BE2C (cell line): Measurements from ENCODE around the gene MATR3.
A peak's percentile ranks its signal among the peaks of the same experiment; 100 is the strongest.

Source experiments
- DNase-seq: peaks from one replicate; pipeline ENCODE4 v3.0.0-alpha.2; 2020
- H3K27me3 ChIP-seq: fragments of 250-450 bp; sonication (Bioruptor Pico); 2 replicates; pipeline ENCODE4 v1.5.1; 2020; ENCODE audit warnings: mild to moderate bottlenecking
- H3K36me3 ChIP-seq: fragments of 250-450 bp; sonication (Bioruptor Pico); 2 replicates; pipeline ENCODE4 v1.5.1; 2020; ENCODE audit warnings: mild to moderate bottlenecking
- H3K4me1 ChIP-seq: fragments of 250-450 bp; sonication (Bioruptor Pico); 2 replicates; pipeline ENCODE4 v1.5.1; 2020
- H3K4me3 ChIP-seq: 2 replicates; pipeline ENCODE4 v1.5.1; 2011; ENCODE audit warnings: low read depth, low read length
- H3K9me3 ChIP-seq: fragments of 250-450 bp; sonication (Bioruptor Pico); 2 replicates; pipeline ENCODE4 v1.5.1; 2020
- CTCF ChIP-seq: IDR thresholded peaks from 2 replicates; pipeline ENCODE4 v1.5.1; 2012; ENCODE audit warnings: mild to moderate bottlenecking, low read depth, low read length

MATR3 gene

GRCh38 chr5:139284295-139284694, 9.2 kb upstream of the MATR3 start:
- no peak for TF ChIP-seq CTCF
- H3K9me3 ChIP-seq, result no peaks in the 10 kb centered on the region
- H3K36me3 ChIP-seq, result peaks cover 69% of the 10 kb centered on the region
- DNase-seq, result no peak
- H3K4me3 ChIP-seq, result no peak overlapping the region
- H3K27me3 ChIP-seq, result no peaks in the 10 kb centered on the region
- H3K4me1 ChIP-seq, result 0 out of 2 replicates have a peak, but pooled peaks cover 5% of the 10 kb centered on the region

- 0 out of 2 replicates have a peak, but pooled peaks cover 5% of the 10 kb centered on the region for H3K4me1 ChIP-seq
- H3K9me3 ChIP-seq, result no peaks in the 10 kb centered on the region
- DNase-seq, result no peak
- TF ChIP-seq CTCF, result no peak
- H3K36me3 ChIP-seq, result peaks cover 55% of the 10 kb centered on the region
- no peaks in the 10 kb centered on the region for H3K27me3 ChIP-seq
- no peak overlapping the region for H3K4me3 ChIP-seq
Observed at GRCh38 chr5:139285651-139286392, 7.7 kb upstream of the MATR3 start.

- Histone ChIP-seq H3K27me3 (no peaks in the 10 kb centered on the region), H3K36me3 (peaks cover 38% of the 10 kb centered on the region), H3K9me3 (no peaks in the 10 kb centered on the region), H3K4me1 (0 out of 2 replicates have a peak, but pooled peaks cover 3% of the 10 kb centered on the region), H3K4me3 (no peak overlapping the region)
- no peak for DNase-seq
- peak; percentile 37 for TF ChIP-seq CTCF
Observed at GRCh38 chr5:139287890-139288635, 5.5 kb upstream of the MATR3 start.

GRCh38 chr5:139291051-139291450, 2.5 kb upstream of the MATR3 start:
- no peak for DNase-seq
- peaks cover 20% of the 10 kb centered on the region for H3K36me3 ChIP-seq
- TF ChIP-seq CTCF, result no peak
- H3K4me3 ChIP-seq, result no peak overlapping the region
- no peaks in the 10 kb centered on the region for H3K27me3 ChIP-seq
- no peaks in the 10 kb centered on the region for H3K4me1 ChIP-seq
- H3K9me3 ChIP-seq, result no peaks in the 10 kb centered on the region

- no peaks in the 10 kb centered on the region for H3K27me3 ChIP-seq
- H3K4me3 ChIP-seq, result peak overlapping the region; percentile 42
- no peak for DNase-seq
- H3K9me3 ChIP-seq, result no peaks in the 10 kb centered on the region
- no peaks in the 10 kb centered on the region for H3K4me1 ChIP-seq
- H3K36me3 ChIP-seq, result peaks cover 16% of the 10 kb centered on the region
- TF ChIP-seq CTCF, result no peak
Observed at GRCh38 chr5:139293202-139293506, 386 bp upstream of the MATR3 start.
